GM12864 (cell line): ENCODE measurements around the gene CGB7.
A peak's percentile ranks its signal among the peaks of the same experiment; 100 is the strongest.

Experiments
- DNase-seq: peaks from one replicate; pipeline ENCODE4 v3.0.0-alpha.2; 2011; ENCODE audit warnings: low read depth
- H3K4me3 ChIP-seq: 2 replicates; pipeline ENCODE4 v1.5.1; 2011; ENCODE audit warnings: mild to moderate bottlenecking, low read depth, low read length, control low read depth
- CTCF ChIP-seq: IDR thresholded peaks from 2 replicates; pipeline ENCODE4 v1.5.1; 2011; ENCODE audit warnings: low read depth, mild to moderate bottlenecking, moderate library complexity, low read length, control low read depth, inconsistent platforms; ENCODE audit errors: missing control alignments

Gene CGB7

GRCh38 chr19:49098795-49099194 is 41.2 kb upstream of the CGB7 start:
- H3K4me3 ChIP-seq = no peak overlapping the region
- no peak for DNase-seq
- no peak for TF ChIP-seq CTCF

GRCh38 chr19:49097453-49098288 is 40.1 kb upstream of the CGB7 start:
- H3K4me3 ChIP-seq = no peak overlapping the region
- TF ChIP-seq CTCF = peak; percentile 100
- peak; percentile 45 for DNase-seq

GRCh38 chr19:49094505-49095482 is 37.2 kb upstream of the CGB7 start:
- H3K4me3 ChIP-seq = no peak overlapping the region
- no peak for DNase-seq
- no peak for TF ChIP-seq CTCF

- TF ChIP-seq CTCF = no peak
- no peak for DNase-seq
These were observed 35.1 kb upstream of the CGB7 start for GRCh38 chr19:49092686-49093085.

GRCh38 chr19:49091391-49092038 is 34.0 kb upstream of the CGB7 start:
- no peak for TF ChIP-seq CTCF
- DNase-seq = no peak
- H3K4me3 ChIP-seq = no peak overlapping the region

More at GRCh38 chr19:49092686-49093085, 35.1 kb upstream of the CGB7 start:
- no peak overlapping the region for H3K4me3 ChIP-seq

- peak overlapping the region; percentile 97 for H3K4me3 ChIP-seq
- TF ChIP-seq CTCF = no peak
- DNase-seq = no peak
These were observed 28.7 kb upstream of the CGB7 start for GRCh38 chr19:49086296-49086695.
